ENCODE results near the gene VAX1. TPM values are rescaled to one million over a fixed set of nuclear protein-coding genes. Genes with fewer than 3 reads are reported as not detected.

Gene VAX1
- total RNA-seq, 1 donor from 2014 or later = not detected

- no peak for DNase-seq (ENCODE audit: low spot score in 2 of 2)
- Histone ChIP-seq H3K27ac (no peak overlapping the region), H3K4me1 (no peaks in the 10 kb centered on the region), H3K36me3 (no peaks in the 10 kb centered on the region), H3K4me3 (no peak overlapping the region), H3K27me3 (no peaks in the 10 kb centered on the region), H3K9me3 (no peaks in the 10 kb centered on the region)
- intact Hi-C loops (cut with DNase I) = no loop called here
- no peak for TF ChIP-seq CTCF (IDR thresholded peaks at IDR 0.05)
These were observed 25.9 kb downstream of the VAX1 start for GRCh38 chr10:117112220-117112619.

DNA sequence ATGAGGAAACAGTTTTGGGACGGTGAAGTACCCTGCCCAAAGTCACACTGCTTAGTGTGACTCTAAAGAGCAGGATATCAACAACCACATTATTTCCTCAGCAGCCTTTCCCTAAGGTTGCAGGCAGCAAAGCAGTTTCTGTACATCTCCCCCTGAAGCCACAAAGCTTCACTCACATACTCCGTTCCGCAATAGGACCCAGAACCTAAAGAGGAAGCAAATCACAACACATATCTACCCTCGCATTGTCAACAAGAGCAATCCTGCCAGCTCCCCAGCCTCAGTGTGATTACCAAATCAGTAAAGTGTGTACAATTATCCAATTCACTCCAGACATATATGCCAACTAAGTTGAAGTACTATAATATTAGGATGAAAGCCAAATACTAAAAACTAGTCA, 30.8 kb downstream of the VAX1 start:
- Histone ChIP-seq H3K4me3 (no peak overlapping the region), H3K36me3 (no peaks in the 10 kb centered on the region), H3K27ac (no peak overlapping the region), H3K4me1 (no peaks in the 10 kb centered on the region), H3K9me3 (no peaks in the 10 kb centered on the region), H3K27me3 (no peaks in the 10 kb centered on the region)
- no peak for TF ChIP-seq CTCF (IDR thresholded peaks at IDR 0.05)
- intact Hi-C loops (cut with DNase I) = no loop called here
- DNase-seq (ENCODE audit: low spot score in 2 of 2) = no peak

- intact Hi-C loops (cut with DNase I) = no loop called here
- Histone ChIP-seq H3K9me3 (no peaks in the 10 kb centered on the region), H3K36me3 (no peaks in the 10 kb centered on the region), H3K27ac (no peak overlapping the region), H3K4me3 (no peak overlapping the region), H3K27me3 (no peaks in the 10 kb centered on the region), H3K4me1 (no peaks in the 10 kb centered on the region)
- DNase-seq (ENCODE audit: low spot score in 2 of 2) = no peak
- TF ChIP-seq CTCF (IDR thresholded peaks at IDR 0.05) = no peak
These were observed 41.4 kb downstream of the VAX1 start for GRCh38 chr10:117096599-117097201.

- Histone ChIP-seq H3K27ac (no peak overlapping the region), H3K9me3 (no peaks in the 10 kb centered on the region), H3K27me3 (no peaks in the 10 kb centered on the region), H3K4me1 (no peaks in the 10 kb centered on the region), H3K36me3 (no peaks in the 10 kb centered on the region), H3K4me3 (no peak overlapping the region)
- no peak for TF ChIP-seq CTCF (IDR thresholded peaks at IDR 0.05)
- no peak for DNase-seq (ENCODE audit: low spot score in 2 of 2)
- intact Hi-C loops (cut with DNase I) = no loop called here
These were observed 43.2 kb downstream of the VAX1 start for GRCh38 chr10:117094856-117095255.

DNA sequence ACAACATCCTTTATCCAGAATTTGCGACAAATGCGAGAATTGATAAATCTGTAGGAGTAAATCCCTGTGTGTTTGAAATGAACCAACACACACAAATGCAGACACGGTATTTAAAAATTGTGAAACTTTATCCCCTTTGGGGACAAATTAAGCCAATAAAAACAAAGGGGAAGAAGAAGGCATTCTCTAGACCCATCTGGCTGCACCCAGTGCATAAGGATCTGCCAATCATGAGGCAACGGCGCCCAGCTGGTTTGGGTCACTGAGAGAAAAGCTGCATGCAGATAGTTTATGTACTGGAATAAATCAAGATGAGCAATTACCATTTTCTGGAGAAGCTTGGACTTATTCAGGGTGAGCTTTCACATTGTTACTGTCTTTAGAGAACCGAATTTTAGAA, 45.7 kb downstream of the VAX1 start:
- H3K27ac ChIP-seq = no peak overlapping the region
- H3K9me3 ChIP-seq = no peaks in the 10 kb centered on the region
- intact Hi-C loops (cut with DNase I) = no loop called here
- H3K36me3 ChIP-seq = no peaks in the 10 kb centered on the region
- TF ChIP-seq CTCF (IDR thresholded peaks at IDR 0.05) = no peak
- H3K4me3 ChIP-seq = no peak overlapping the region
- no peak for DNase-seq (ENCODE audit: low spot score in 2 of 2)
- no peaks in the 10 kb centered on the region for H3K4me1 ChIP-seq
- no peaks in the 10 kb centered on the region for H3K27me3 ChIP-seq

- Histone ChIP-seq H3K9me3 (no peaks in the 10 kb centered on the region), H3K4me1 (no peaks in the 10 kb centered on the region), H3K36me3 (no peaks in the 10 kb centered on the region), H3K27me3 (no peaks in the 10 kb centered on the region), H3K4me3 (no peak overlapping the region), H3K27ac (no peak overlapping the region)
- no peak for DNase-seq (ENCODE audit: low spot score in 2 of 2)
- intact Hi-C loops (cut with DNase I) = no loop called here
- no peak for TF ChIP-seq CTCF (IDR thresholded peaks at IDR 0.05)
These were observed 47.2 kb downstream of the VAX1 start for GRCh38 chr10:117090834-117091233.

Measured in ascending aorta (tissue), 2 donors.